Astrocyte of the cerebellum (primary cell): ENCODE results near the gene PRSS38.

Experiments used
- DNase-seq: peaks from one replicate; pipeline ENCODE4 v3.0.0-alpha.2; 2011; ENCODE audit warnings: low read depth
- H3K4me3 ChIP-seq: 2 replicates; pipeline ENCODE4 v1.5.1; 2011; ENCODE audit warnings: mild to moderate bottlenecking, low read depth, low read length, moderate library complexity
- in situ Hi-C: cut with HindIII; loops from 2 replicates; pipeline ENCODE4 v1.10.0; 2017; ENCODE audit warnings: low sequenced_read_pairs
- TF ChIP-seq, protein P1 (sequence below): IDR thresholded peaks from 2 replicates; pipeline ENCODE4 v1.5.1; 2012; ENCODE audit warnings: low read length, low read depth, moderate library complexity, mild to moderate bottlenecking; ENCODE audit errors: missing control alignments

The PRSS38 gene

GRCh38 chr1:227773558-227773957 is 41.9 kb upstream of the PRSS38 start:
- no peak for DNase-seq
- in situ Hi-C loops, result loop anchor here (25.0 kb wide), 1 partner anchor 164 kb away; the partner anchor contains the start of gene WNT9A
- TF ChIP-seq, protein P1, sequence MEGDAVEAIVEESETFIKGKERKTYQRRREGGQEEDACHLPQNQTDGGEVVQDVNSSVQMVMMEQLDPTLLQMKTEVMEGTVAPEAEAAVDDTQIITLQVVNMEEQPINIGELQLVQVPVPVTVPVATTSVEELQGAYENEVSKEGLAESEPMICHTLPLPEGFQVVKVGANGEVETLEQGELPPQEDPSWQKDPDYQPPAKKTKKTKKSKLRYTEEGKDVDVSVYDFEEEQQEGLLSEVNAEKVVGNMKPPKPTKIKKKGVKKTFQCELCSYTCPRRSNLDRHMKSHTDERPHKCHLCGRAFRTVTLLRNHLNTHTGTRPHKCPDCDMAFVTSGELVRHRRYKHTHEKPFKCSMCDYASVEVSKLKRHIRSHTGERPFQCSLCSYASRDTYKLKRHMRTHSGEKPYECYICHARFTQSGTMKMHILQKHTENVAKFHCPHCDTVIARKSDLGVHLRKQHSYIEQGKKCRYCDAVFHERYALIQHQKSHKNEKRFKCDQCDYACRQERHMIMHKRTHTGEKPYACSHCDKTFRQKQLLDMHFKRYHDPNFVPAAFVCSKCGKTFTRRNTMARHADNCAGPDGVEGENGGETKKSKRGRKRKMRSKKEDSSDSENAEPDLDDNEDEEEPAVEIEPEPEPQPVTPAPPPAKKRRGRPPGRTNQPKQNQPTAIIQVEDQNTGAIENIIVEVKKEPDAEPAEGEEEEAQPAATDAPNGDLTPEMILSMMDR, result no peak
- H3K4me3 ChIP-seq, result no peak overlapping the region

DNA sequence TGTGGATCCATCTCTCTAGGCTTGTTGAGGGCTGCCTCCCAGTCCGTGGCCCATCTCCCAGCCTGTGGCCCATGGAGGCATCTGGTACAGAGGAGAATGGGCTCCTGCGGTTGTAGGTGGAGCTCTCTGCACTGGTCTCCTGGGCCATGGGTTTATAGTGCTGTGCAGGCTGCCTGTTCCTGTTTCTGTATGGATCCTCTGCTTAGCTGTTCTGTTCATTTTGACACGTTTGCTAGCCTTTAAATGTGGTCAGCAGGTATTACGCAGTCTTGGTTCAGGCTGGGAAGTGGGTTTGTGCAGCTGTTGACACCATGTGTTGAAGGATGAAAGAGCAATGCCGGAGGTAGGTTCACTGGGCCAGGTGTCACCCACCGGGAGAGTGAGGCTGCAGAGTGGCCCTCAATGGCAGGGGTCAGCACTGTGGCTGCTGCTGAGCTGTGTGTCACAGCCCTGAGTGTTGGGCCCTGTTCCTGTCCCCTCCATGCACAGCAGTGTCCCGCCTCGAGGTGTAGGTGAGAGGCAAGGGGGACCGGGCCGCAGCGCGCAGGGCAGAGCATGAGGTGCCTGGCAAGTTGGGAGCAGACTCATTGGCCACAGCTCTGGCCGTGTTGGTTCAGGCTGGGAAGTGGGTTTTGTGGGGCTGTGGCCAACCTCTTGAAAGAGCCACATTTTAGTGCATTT is 41.3 kb upstream of the PRSS38 start:
- TF ChIP-seq, protein P1, result no peak
- no peak for DNase-seq

GRCh38 chr1:227774821-227775661 is 40.4 kb upstream of the PRSS38 start:
- H3K4me3 ChIP-seq, result no peak overlapping the region
- DNase-seq, result no peak
- in situ Hi-C loops, result loop anchor here (25.0 kb wide), 1 partner anchor 162 kb away; the partner anchor contains the start of gene WNT9A

More for the DNA sequence above, 41.3 kb upstream of the PRSS38 start:
- no peak overlapping the region for H3K4me3 ChIP-seq
- in situ Hi-C loops, result loop anchor here (25.0 kb wide), 1 partner anchor 163 kb away; the partner anchor contains the start of gene WNT9A

DNA sequence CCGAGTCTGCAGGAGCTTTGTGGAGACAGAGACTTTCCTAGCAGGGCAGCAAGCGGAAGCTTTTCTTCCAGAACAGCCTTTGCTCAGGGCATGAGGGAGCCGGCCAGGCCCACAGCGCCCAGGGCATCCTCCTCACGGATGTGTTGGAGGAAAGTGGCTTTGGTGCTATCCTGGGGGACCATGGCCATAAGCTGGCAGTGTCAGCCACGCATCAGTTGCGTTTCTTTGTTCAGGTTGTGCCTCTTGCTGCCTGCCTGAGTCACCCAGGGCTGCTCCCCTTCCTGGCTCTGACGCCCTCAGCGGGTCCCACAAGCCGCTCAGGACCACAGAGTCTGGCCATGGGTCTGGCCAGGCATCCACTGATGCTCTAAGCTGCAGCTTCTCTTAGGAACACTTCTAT is 39.6 kb upstream of the PRSS38 start:
- no peak for DNase-seq
- TF ChIP-seq, protein P1, result no peak
- in situ Hi-C loops, result no loop called here
- H3K4me3 ChIP-seq, result no peak overlapping the region

More at GRCh38 chr1:227774821-227775661, 40.4 kb upstream of the PRSS38 start:
- TF ChIP-seq, protein P1, result no peak

- TF ChIP-seq, protein P1, result no peak
- peak; percentile 86 for DNase-seq
- in situ Hi-C loops, result no loop called here
- no peak overlapping the region for H3K4me3 ChIP-seq
Observed at GRCh38 chr1:227776331-227776771, 39.1 kb upstream of the PRSS38 start.

DNA sequence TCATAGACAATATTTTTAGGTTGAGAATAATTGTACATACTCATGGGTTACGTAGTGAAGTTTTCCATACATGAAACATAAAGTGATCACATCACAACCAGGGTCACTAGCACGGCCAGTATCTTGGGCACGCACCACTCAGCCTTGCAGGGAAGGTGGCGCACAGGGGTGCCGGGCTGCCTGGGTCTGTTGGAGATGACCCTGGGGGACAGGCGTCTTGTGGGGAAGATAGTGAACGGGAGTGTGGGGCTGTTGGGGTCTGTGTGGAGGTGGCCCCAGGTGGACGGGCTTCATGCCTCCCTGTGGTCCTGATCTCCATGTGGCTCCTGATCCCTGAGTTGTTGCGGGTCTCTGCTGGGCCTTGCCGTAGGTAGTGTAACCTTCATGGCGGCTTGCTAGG is 38.3 kb upstream of the PRSS38 start:
- H3K4me3 ChIP-seq, result no peak overlapping the region
- in situ Hi-C loops, result no loop called here
- no peak for DNase-seq
- TF ChIP-seq, protein P1, result no peak
